ENCODE data around the gene ARHGAP31. TPM values are rescaled to one million over a fixed set of nuclear protein-coding genes. Genes with fewer than 3 reads are reported as not detected.
"Not testable (repeated sequence)": the region's sequence is repeated elsewhere in the genome, so short reads cannot be mapped to it uniquely, and the experiment has no call there.

The ARHGAP31 gene
- total RNA-seq, 2 experiments from 2014 or later, result 10.8 to 11.4 TPM

DNA sequence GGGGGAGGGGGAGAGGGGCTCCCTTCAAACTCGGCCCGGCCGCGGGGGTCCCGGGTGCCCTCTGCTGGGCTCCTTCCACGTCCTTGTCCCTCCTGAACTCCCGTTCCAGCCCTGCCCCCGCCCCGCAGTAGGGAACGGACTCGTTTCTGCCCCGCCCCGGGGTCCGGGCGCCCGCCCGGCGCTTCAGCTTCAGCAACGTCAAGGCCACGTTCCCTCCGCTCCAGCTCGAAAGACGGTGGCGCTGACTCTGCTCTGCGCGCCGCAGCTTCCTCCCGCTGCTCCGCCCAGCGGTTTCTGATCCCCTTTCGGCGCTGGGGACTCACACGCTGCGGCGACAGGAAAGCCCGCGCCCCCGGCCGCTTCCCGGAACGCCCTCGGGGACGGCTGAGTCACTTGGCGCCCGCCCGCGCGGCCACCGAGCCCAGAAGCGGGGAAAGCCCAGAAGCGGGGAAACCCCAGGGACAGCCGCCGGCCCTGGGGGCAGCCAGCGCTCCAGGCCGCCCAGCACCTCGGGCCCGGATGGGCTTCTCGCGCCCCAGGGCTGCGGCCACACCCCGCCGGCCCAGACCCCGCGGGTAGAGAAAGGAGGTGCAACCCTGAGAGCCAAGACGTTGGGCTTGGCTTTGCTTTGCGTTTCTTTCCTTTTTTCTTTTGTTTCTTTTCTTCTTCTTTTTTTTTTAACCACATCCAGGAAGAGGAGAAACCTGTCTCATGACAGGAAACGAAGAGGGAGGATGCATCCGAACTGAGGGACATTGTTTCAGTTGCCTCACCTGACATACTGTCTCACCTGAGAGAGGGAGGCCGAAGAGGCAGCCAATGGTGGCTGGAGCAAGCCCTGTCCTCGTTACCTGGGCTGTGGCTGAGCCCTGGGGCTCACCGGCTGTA lies 28.9 kb downstream of the ARHGAP31 start:
- peak overlapping the region; percentile 82 for H3K4me3 Mint-ChIP-seq
- DNase-seq, result peak; percentile 97

DNA sequence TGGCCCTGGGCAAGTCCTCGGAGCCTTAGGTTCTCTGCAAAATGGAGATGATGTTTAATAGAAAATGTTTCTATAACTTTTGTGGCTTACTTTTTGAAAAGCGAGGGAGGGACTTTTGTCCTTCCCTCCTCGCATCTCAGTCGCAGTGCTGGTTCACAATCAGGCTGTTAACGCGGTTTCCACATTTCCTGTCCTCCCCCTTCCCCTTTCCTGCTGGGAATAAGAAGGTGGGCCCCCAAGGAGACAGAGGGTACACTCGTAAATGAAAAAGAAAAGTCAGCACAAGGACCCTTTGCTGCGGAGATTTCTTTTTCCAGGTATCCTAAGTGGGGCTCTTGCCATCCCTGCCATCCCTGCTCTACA lies 29.5 kb downstream of the ARHGAP31 start:
- intact Hi-C loops (cut with micrococcal nuclease), result loop anchor here (1.0 to 10.0 kb wide), 10 partner anchors 29 to 1021 kb away; partner anchors contain the start of genes ARHGAP31, COX17, GSK3B and LRRC58
- H3K4me1 Mint-ChIP-seq (ENCODE audit: low read depth), result peaks cover 41% of the 10 kb centered on the region
- DNase-seq, result no peak
- POLR2A ChIA-PET, result no interaction called here
- H3K9me3 Mint-ChIP-seq, result no peaks in the 10 kb centered on the region
- peak overlapping the region; percentile 95 for H3K27ac Mint-ChIP-seq
- H3K36me3 Mint-ChIP-seq, result no peaks in the 10 kb centered on the region
- peak overlapping the region; percentile 73 for H3K4me3 Mint-ChIP-seq
- CTCF ChIA-PET, result no interaction called here
- no peaks in the 10 kb centered on the region for H3K27me3 Mint-ChIP-seq

More for the DNA sequence above, 28.9 kb downstream of the ARHGAP31 start:
- Mint-ChIP-seq H3K4me1 (ENCODE audit: low read depth) (peaks cover 41% of the 10 kb centered on the region), H3K9me3 (no peaks in the 10 kb centered on the region), H3K27ac (peak overlapping the region; percentile 95), H3K27me3 (no peaks in the 10 kb centered on the region), H3K36me3 (no peaks in the 10 kb centered on the region)
- ChIA-PET POLR2A (interaction anchor here (0.6 to 2.3 kb wide), 10 partner anchors 13 to 321 kb away, joined by 3 to 45 read pairs (median 4); partner anchors contain the start of genes ARHGAP31, B4GALT4, TIMMDC1 and TMEM39A), CTCF (interaction anchor here (0.9 to 1.9 kb wide), 4 partner anchors 20 to 82 kb away, joined by 4 to 9 read pairs (median 7); partner anchors contain the start of genes ARHGAP31 and B4GALT4)
- intact Hi-C loops (cut with micrococcal nuclease), result loop anchor here (1.0 to 10.0 kb wide), 10 partner anchors 29 to 1022 kb away; partner anchors contain the start of genes ARHGAP31, COX17, GSK3B and LRRC58

DNA sequence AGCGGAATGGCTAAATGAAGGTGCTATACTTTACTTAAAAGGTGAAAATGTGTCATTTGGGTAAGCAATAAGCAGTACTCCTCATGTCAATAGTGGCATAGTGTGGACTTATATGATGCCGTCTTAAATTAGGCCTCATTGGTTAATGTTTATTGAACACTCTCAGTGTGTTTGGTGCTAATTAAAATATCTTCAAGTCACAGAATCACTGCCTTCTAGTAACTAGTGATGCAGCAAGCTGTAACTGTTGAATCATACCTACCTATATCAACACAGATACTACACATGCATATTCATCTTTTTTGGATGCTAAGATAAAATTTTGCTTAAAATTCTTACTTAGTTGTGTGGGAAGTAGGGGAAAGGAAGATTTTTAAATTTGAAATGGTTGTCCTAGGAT lies 30.7 kb downstream of the ARHGAP31 start:
- Mint-ChIP-seq H3K36me3 (no peaks in the 10 kb centered on the region), H3K4me1 (ENCODE audit: low read depth) (peaks cover 35% of the 10 kb centered on the region), H3K27ac (peak overlapping the region; percentile 34), H3K9me3 (no peaks in the 10 kb centered on the region), H3K4me3 (no peak overlapping the region), H3K27me3 (no peaks in the 10 kb centered on the region)
- intact Hi-C loops (cut with micrococcal nuclease), result loop anchor here (10.0 kb wide), 1 partner anchor 1020 kb away; the partner anchor contains the start of gene LRRC58
- POLR2A ChIA-PET, result no interaction called here
- CTCF ChIA-PET, result no interaction called here
- no peak for DNase-seq

DNA sequence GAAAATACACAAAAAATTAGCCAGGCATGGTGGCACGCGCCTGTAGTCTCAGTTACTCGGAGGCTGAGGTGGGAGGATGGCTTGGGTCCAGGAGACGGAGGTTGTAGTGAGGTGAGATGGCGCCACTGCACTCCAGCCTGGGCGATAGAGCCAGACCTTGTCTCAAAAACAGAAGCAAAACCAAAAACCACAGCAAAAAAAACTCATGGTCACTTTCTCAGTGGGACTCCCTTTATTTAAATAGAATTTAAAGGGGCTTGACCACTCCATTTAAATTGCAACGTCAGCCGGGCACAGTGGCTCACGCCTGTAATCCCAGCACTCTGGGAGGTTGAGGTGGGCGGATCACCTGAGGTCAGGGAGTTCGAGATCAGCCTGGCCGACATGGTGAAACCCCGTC lies 32.8 kb downstream of the ARHGAP31 start:
- Mint-ChIP-seq H3K27me3 (no peaks in the 10 kb centered on the region), H3K36me3 (no peaks in the 10 kb centered on the region), H3K9me3 (no peaks in the 10 kb centered on the region), H3K27ac (no peak overlapping the region), H3K4me3 (no peak overlapping the region), H3K4me1 (ENCODE audit: low read depth) (peaks cover 23% of the 10 kb centered on the region)
- intact Hi-C loops (cut with micrococcal nuclease), result loop anchor here (10.0 kb wide), 1 partner anchor 1018 kb away; the partner anchor contains the start of gene LRRC58
- CTCF ChIA-PET, result no interaction called here
- POLR2A ChIA-PET, result no interaction called here
- no peak for DNase-seq

DNA sequence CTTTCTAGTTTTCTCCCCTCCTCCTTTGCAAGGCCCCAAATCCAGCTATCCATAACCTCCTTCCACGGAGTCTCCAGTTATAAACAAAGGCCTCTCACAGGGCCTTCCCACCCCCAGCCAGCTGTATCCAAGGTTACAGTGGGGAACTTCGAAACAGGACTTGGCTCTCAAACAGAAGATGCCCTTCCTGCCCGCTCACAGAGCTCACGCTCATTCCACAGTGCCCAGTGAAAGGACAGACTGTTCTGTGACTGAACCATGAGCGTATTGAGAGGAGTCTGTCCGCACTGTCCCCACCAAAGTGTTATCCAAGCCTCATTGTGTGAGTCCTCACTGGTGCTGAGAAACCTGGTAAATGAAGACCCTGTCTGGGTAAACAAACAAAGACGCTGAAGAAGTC lies 35.4 kb downstream of the ARHGAP31 start:
- POLR2A ChIA-PET, result no interaction called here
- Mint-ChIP-seq H3K27ac (no peak overlapping the region), H3K9me3 (no peaks in the 10 kb centered on the region)

DNA sequence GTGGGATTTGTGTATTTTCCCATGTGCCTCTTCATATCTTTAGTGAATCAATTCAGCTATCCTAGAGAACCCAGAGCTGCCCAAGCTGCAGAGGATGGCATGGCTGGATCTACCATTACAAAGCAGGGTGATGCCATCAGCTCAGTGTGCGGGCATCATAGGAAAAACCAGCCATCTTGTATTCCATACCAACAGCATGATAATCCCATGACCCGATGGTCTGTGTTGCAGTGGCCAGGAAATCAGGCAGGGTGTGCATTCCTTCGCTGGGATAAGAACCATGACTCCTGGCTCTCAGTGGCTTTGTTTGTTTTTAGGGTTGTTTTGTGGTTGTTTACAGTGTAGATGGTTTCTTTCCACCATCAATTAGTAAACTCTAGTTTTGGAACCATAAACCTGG lies 36.0 kb downstream of the ARHGAP31 start:
- POLR2A ChIA-PET, result no interaction called here
- intact Hi-C loops (cut with micrococcal nuclease), result no loop called here
- Mint-ChIP-seq H3K36me3 (no peaks in the 10 kb centered on the region), H3K4me1 (ENCODE audit: low read depth) (peaks cover 2% of the 10 kb centered on the region), H3K27ac (no peak overlapping the region), H3K9me3 (no peaks in the 10 kb centered on the region), H3K27me3 (no peaks in the 10 kb centered on the region), H3K4me3 (no peak overlapping the region)
- no peak for DNase-seq
- CTCF ChIA-PET, result interaction anchor here (1.1 kb wide), 1 partner anchor 10 kb away, joined by 3 read pairs; no protein-coding TSS in a partner anchor

More for the DNA sequence above, 35.4 kb downstream of the ARHGAP31 start:
- H3K4me3 Mint-ChIP-seq, result no peak overlapping the region
- H3K36me3 Mint-ChIP-seq, result no peaks in the 10 kb centered on the region
- CTCF ChIA-PET, result interaction anchor here (0.6 to 1.1 kb wide), 2 partner anchors 11 to 36 kb away, joined by 3 read pairs; no protein-coding TSS in a partner anchor
- intact Hi-C loops (cut with micrococcal nuclease), result loop anchor here (10.0 kb wide), 1 partner anchor 1015 kb away; the partner anchor contains the start of gene LRRC58
- H3K27me3 Mint-ChIP-seq, result no peaks in the 10 kb centered on the region
- H3K4me1 Mint-ChIP-seq (ENCODE audit: low read depth), result peaks cover 9% of the 10 kb centered on the region
- no peak for DNase-seq

DNA sequence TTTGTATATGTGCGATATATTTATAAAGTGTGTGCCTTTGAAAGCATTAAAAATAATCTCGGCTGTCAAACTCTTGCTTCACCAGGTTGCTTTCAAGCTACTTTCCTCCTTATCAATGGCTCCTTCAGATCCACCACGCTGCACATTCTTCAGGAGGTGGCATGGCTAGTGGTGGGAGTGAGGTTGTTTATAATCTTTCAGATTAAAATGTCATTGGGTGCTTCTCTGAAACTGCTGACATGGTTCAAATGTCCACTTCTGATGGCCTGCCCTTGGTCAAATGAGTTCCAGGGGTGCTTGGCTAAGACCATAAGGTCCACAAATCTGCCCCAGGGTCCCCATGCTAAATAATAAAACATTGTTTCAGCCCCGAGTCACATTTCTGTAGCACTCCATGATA lies 36.7 kb downstream of the ARHGAP31 start:
- H3K4me1 Mint-ChIP-seq (ENCODE audit: low read depth), result no peaks in the 10 kb centered on the region
- intact Hi-C loops (cut with micrococcal nuclease), result no loop called here
- no peak for DNase-seq
- H3K27ac Mint-ChIP-seq, result no peak overlapping the region
- H3K27me3 Mint-ChIP-seq, result no peaks in the 10 kb centered on the region
- H3K4me3 Mint-ChIP-seq, result no peak overlapping the region
- ChIA-PET CTCF (no interaction called here), POLR2A (no interaction called here)
- no peaks in the 10 kb centered on the region for H3K36me3 Mint-ChIP-seq
- H3K9me3 Mint-ChIP-seq, result no peaks in the 10 kb centered on the region

DNA sequence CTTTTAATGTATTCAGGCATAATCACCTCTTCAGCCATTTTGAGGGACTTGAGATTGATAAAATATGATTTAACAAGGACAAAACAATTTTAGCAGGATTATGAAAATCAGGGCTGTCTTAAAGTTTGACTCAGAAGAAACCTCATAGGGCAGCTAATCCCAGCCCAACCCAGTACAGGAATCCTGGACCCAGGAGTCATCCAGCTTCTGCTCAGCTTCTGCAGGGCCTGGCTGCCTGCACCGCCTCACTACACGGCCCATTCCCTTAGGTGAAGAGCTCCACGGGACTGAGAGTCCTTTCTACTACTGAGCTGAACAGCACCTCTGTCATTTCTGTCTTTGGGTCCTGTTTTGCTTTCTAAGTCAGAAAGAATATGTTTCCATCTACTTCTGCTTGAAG lies 37.5 kb downstream of the ARHGAP31 start:
- intact Hi-C loops (cut with micrococcal nuclease), result no loop called here
- no peak overlapping the region for H3K27ac Mint-ChIP-seq
- no peaks in the 10 kb centered on the region for H3K9me3 Mint-ChIP-seq
- ChIA-PET CTCF (no interaction called here), POLR2A (no interaction called here)
- H3K4me1 Mint-ChIP-seq (ENCODE audit: low read depth), result no peaks in the 10 kb centered on the region
- H3K27me3 Mint-ChIP-seq, result no peaks in the 10 kb centered on the region
- peaks cover 1% of the 10 kb centered on the region for H3K36me3 Mint-ChIP-seq
- H3K4me3 Mint-ChIP-seq, result no peak overlapping the region
- DNase-seq, result no peak

DNA sequence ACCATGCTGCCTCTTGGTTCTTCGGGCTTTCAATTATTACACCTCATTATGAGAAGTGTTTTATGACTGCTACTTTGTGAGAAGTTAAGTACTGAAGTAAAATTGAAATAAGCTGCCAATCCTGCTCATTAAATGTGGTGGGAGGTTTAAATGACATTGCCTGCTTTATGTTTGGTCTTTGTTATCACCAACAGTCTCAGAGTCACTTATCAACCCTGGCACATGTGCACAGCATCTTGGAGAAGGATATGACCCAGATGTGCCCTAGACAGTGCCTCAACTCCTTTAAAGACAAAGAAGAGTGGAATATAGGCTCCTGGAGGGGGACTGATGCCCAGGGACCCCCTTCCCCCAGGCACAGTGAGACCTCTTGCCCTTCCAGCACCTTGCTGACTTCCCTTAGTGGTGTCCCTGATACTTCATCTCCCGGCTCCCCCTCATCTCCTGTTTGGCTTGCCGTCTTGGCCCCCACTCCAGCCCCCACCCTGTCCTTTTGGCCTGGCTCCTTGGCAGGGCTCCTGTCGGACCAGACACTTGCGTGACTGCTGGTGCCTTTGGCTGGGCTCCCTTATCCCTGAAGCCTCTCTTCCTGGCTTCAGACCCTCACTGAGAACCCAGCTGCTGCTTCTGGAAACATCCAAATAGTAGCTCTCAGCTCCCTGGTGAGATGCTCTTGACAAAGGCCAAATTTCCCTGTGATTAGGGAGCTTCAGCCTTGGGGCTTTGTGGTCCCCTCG lies 39.8 kb downstream of the ARHGAP31 start:
- Mint-ChIP-seq H3K36me3 (peaks cover 5% of the 10 kb centered on the region), H3K4me1 (ENCODE audit: low read depth) (no peaks in the 10 kb centered on the region), H3K4me3 (no peak overlapping the region), H3K9me3 (no peaks in the 10 kb centered on the region), H3K27me3 (no peaks in the 10 kb centered on the region), H3K27ac (no peak overlapping the region)
- no peak for DNase-seq
- intact Hi-C loops (cut with micrococcal nuclease), result no loop called here
- ChIA-PET CTCF (no interaction called here), POLR2A (no interaction called here)

DNA sequence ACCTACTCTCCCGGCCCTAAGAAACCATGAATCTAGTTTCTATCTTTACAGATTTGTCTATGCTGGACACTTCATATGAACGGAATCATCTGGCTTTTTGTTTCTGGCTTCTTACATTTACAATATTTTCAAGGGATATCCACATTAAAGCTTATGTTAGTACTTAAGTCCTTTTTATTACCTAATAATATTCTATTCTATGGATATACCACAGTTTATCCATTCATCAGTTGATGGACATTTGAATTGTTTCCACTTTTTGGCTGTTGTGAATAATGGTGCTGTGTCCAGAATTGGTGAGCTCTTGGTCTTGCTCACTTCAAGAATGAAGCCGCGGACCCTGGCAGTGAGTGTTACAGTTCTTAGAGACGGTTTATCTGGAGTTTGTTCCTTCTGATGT lies 42.6 kb downstream of the ARHGAP31 start:
- Mint-ChIP-seq H3K4me3 (no peak overlapping the region), H3K9me3 (no peaks in the 10 kb centered on the region), H3K27me3 (no peaks in the 10 kb centered on the region), H3K27ac (no peak overlapping the region), H3K4me1 (ENCODE audit: low read depth) (no peaks in the 10 kb centered on the region), H3K36me3 (peaks cover 5% of the 10 kb centered on the region)
- CTCF ChIA-PET, result no interaction called here
- no peak for DNase-seq
- POLR2A ChIA-PET, result no interaction called here
- intact Hi-C loops (cut with micrococcal nuclease), result no loop called here

DNA sequence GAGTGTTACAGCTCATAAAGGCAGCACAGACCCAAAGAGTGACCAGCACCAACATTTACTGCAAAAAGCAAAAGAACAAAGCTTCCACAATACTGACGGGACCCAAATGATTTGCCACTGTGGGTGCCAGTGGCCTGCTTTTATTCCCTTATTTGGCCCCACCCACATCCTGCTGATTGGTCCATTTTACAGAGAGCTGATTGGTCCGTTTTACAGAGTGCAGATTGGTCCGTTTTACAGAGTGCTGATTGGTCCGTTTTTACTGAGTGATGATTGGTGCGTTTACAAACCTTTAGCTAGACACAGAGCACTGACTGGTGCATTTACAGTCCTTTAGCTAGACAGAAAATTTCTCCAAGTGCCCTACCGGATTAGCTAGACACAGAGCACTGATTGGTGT lies 43.2 kb downstream of the ARHGAP31 start:
- DNase-seq; H3K4me3 Mint-ChIP-seq; H3K27ac Mint-ChIP-seq; H3K9me3 Mint-ChIP-seq; H3K27me3 Mint-ChIP-seq; CTCF ChIA-PET; intact Hi-C loops (cut with micrococcal nuclease); POLR2A ChIA-PET; H3K36me3 Mint-ChIP-seq; H3K4me1 Mint-ChIP-seq (ENCODE audit: low read depth): not testable (repeated sequence)

DNA sequence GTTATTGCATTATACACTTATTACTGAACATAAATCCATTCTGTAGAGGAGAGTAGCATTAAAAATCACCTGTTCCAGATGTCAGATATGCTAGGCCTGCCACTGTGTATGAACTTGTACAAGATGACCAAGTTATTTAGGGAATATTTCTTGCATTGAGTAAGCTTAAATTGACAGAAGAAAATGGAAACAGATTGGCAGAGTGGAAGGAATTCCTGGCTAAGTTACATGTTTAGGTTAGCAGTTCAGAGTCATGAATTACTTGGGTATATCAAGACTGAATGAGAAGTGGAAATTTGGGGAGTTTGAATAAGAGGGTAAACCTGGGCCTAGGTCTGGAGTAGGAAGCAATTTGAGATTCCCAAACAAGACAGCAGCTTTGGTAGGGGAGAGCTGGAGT lies 44.6 kb downstream of the ARHGAP31 start:
- CTCF ChIA-PET, result interaction anchor here (0.7 to 1.0 kb wide), 2 partner anchors 9 to 15 kb away, joined by 3 to 4 read pairs; no protein-coding TSS in a partner anchor
- H3K27ac Mint-ChIP-seq, result no peak overlapping the region
- H3K9me3 Mint-ChIP-seq, result no peaks in the 10 kb centered on the region

More for the DNA sequence above, 44.6 kb downstream of the ARHGAP31 start:
- Mint-ChIP-seq H3K27me3 (no peaks in the 10 kb centered on the region), H3K36me3 (peaks cover 5% of the 10 kb centered on the region), H3K4me3 (no peak overlapping the region), H3K4me1 (ENCODE audit: low read depth) (peaks cover 2% of the 10 kb centered on the region)
- POLR2A ChIA-PET, result no interaction called here
- intact Hi-C loops (cut with micrococcal nuclease), result no loop called here
- no peak for DNase-seq

All from activated CD4-positive, alpha-beta memory T cell treated with anti-CD3 and anti-CD28 coated beads for 36 hours (primary cell).